Thyroid gland (tissue), 4 donors: ENCODE results near the gene CCL8. TPM values are rescaled to one million over a fixed set of nuclear protein-coding genes. Genes with fewer than 3 reads are reported as not detected.
"Not testable (repeated sequence)": the region's sequence is repeated elsewhere in the genome, so short reads cannot be mapped to it uniquely, and the experiment has no call there.

ENCODE experiments used
- DNase-seq, 2 donors: peaks; one replicate each; pipeline ENCODE4 v3.0.0-alpha.2; 2019
- H3K27ac ChIP-seq, 3 donors: fragments of 200-600 bp; sonication (generic); 1 replicate in 2 of 3; 2 replicates in 1 of 3; pipeline ENCODE4 v1.5.1; 2016 to 2019; ENCODE audit warnings: mild to moderate bottlenecking in 1 of 3, moderate library complexity in 1 of 3
- H3K27me3 ChIP-seq: fragments of 200-600 bp; sonication (generic); one replicate; pipeline ENCODE4 v1.5.1; 2019
- H3K36me3 ChIP-seq, 2 donors: fragments of 200-600 bp; sonication (generic); one replicate each; pipeline ENCODE4 v1.5.1; 2016 to 2019
- H3K4me1 ChIP-seq, 2 donors: fragments of 200-600 bp; sonication (generic); one replicate each; pipeline ENCODE4 v1.5.1; 2017 to 2019
- H3K4me3 ChIP-seq, 3 donors: fragments of 200-600 bp; sonication (generic); replicated peaks in 1 of 3; 1 replicate in 2 of 3; 2 replicates in 1 of 3; pipeline ENCODE4 v1.5.1; 2016; ENCODE audit warnings: mild to moderate bottlenecking in 1 of 3
- H3K9me3 ChIP-seq: fragments of 200-600 bp; sonication (generic); one replicate; pipeline ENCODE4 v1.5.1; 2017
- POLR2A ChIP-seq, 2 donors: fragments of 450-650 bp; IDR thresholded peaks; one replicate each; pipeline ENCODE4 v1.6.1; 2017; ENCODE audit warnings: antibody characterized with exemption in 2 of 2, mild to moderate bottlenecking in 2 of 2, moderate library complexity in 1 of 2
- WGBS, 2 donors: methylation state at CpG; one replicate each; pipeline ENCODE4 v1.1.5; 2017; 5-methylcytosine and 5-hydroxymethylcytosine counted together
- intact Hi-C: fragments of 100-400 bp; cut with DNase I; formaldehyde crosslinking; loops from one replicate; pipeline ENCODE4 v1.15.1; 2023
- total RNA-seq, 4 donors: library from RNA; depleted of rRNA; stranded (reverse); fragments of >200 nt; gene quantifications; one replicate each; pipeline ENCODE4 v1.2.3, GENCODE V29; 2016
- TF ChIP-seq, protein P1 (sequence below), 6 experiments: fragments of 200-600 bp in 3 of 6; fragments of 450-650 bp in 3 of 6; sonication (generic) in 3 of 6; IDR thresholded peaks; one replicate each; pipeline ENCODE4 v1.5.1; 2016 to 2019; ENCODE audit warnings: antibody characterized with exemption in 6 of 6, mild to moderate bottlenecking in 2 of 6, inconsistent platforms in 1 of 6, moderate library complexity in 1 of 6

CCL8 gene
- total RNA-seq, 4 donors from 2014 or later = not detected

GRCh38 chr17:34318474-34318873 is 761 bp upstream of the CCL8 start:
- intact Hi-C loops = no loop called here
- no peaks in the 10 kb centered on the region for H3K36me3 ChIP-seq
- peaks cover 0 to 6% of the 10 kb centered on the region in 2 donors for H3K4me1 ChIP-seq
- no peaks in the 10 kb centered on the region for H3K27me3 ChIP-seq
- WGBS, 2 donors = 81 to 86% methylated on average over 3 of the region's 3 CpGs
- no peak overlapping the region for H3K27ac ChIP-seq
- DNase-seq = no peak
- TF ChIP-seq POLR2A (IDR thresholded peaks at IDR 0.05) = no peak
- TF ChIP-seq, protein P1, sequence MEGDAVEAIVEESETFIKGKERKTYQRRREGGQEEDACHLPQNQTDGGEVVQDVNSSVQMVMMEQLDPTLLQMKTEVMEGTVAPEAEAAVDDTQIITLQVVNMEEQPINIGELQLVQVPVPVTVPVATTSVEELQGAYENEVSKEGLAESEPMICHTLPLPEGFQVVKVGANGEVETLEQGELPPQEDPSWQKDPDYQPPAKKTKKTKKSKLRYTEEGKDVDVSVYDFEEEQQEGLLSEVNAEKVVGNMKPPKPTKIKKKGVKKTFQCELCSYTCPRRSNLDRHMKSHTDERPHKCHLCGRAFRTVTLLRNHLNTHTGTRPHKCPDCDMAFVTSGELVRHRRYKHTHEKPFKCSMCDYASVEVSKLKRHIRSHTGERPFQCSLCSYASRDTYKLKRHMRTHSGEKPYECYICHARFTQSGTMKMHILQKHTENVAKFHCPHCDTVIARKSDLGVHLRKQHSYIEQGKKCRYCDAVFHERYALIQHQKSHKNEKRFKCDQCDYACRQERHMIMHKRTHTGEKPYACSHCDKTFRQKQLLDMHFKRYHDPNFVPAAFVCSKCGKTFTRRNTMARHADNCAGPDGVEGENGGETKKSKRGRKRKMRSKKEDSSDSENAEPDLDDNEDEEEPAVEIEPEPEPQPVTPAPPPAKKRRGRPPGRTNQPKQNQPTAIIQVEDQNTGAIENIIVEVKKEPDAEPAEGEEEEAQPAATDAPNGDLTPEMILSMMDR (IDR thresholded peaks at IDR 0.05) = no peak
- no peak overlapping the region for H3K4me3 ChIP-seq
- H3K9me3 ChIP-seq = no peaks in the 10 kb centered on the region

- TF ChIP-seq POLR2A (IDR thresholded peaks at IDR 0.05) = no peak
- TF ChIP-seq, protein P1 (IDR thresholded peaks at IDR 0.05) = no peak
- Histone ChIP-seq H3K4me1 (no peaks in the 10 kb centered on the region), H3K27me3 (no peaks in the 10 kb centered on the region), H3K4me3 (no peak overlapping the region), H3K9me3 (no peaks in the 10 kb centered on the region), H3K27ac (no peak overlapping the region), H3K36me3 (no peaks in the 10 kb centered on the region)
- intact Hi-C loops = no loop called here
- no peak for DNase-seq
Observed at GRCh38 chr17:34321964-34322363, 2.7 kb downstream of the CCL8 start.

DNA sequence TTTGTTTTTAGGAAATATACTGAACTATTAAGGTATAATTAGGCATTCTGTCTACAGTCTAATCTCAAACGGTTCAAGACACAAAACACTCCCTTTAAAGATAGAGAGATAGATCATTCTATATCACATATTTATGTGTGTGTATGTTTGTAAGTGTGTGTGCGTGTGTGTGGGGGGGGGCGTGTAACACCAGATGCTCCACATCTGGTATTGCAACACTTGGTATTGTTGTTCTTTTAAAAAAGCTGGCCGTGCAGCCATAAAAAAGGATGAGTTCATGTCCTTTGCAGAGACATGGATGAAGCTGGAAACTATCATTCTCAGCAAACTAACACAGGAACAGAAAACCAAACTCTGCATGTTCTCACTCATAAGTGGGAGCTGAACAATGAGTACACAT is 8.3 kb downstream of the CCL8 start:
- H3K36me3 ChIP-seq, intact Hi-C loops, H3K9me3 ChIP-seq, H3K4me3 ChIP-seq, DNase-seq, H3K27ac ChIP-seq, H3K4me1 ChIP-seq, H3K27me3 ChIP-seq: not testable (repeated sequence)
- 66 to 77% methylated on average over 4 of the region's 4 CpGs for WGBS, 2 donors

GRCh38 chr17:34337701-34338100 is 18.5 kb downstream of the CCL8 start:
- no peaks in the 10 kb centered on the region for H3K36me3 ChIP-seq
- 73 to 82% methylated on average over 1 of the region's 1 CpG for WGBS, 2 donors
- TF ChIP-seq, protein P1 (IDR thresholded peaks at IDR 0.05) = no peak
- TF ChIP-seq POLR2A (IDR thresholded peaks at IDR 0.05) = no peak
- intact Hi-C loops = no loop called here
- H3K9me3 ChIP-seq = no peaks in the 10 kb centered on the region
- no peaks in the 10 kb centered on the region for H3K4me1 ChIP-seq
- no peak overlapping the region for H3K4me3 ChIP-seq
- no peak overlapping the region for H3K27ac ChIP-seq
- no peaks in the 10 kb centered on the region for H3K27me3 ChIP-seq
- DNase-seq = no peak

DNA sequence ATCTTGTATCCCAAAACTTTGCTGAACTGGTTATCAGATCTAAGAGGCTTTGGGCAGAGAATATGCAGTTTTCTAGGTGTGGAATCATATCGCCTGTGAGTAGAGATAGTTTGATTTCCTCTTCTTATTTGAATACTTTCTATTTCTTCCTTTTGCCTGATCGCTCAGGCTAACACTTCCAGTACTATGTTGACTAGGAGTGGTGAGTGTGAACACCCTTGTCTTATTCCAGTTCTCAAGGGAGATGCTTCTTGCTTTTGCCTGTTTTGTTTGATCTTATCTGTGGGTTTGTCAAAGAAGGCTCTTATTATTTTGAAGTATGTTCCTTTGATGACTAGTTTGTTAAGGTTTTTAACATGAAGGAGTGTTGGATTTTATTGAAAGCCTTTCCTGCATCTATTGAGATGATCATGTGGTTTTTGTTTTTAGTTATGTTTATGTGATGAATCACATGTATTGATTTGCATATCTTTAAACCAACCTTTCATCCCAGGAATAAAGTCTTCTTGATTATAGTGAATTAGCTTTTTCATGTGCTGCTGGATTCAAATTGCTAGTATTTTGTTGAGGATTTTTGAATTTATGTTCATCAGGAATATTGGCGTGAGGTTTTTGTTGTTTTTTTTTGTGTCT is 20.0 kb downstream of the CCL8 start:
- Histone ChIP-seq H3K27me3 (no peaks in the 10 kb centered on the region), H3K4me1 (no peaks in the 10 kb centered on the region), H3K36me3 (no peaks in the 10 kb centered on the region), H3K9me3 (no peaks in the 10 kb centered on the region), H3K4me3 (no peak overlapping the region), H3K27ac (no peak overlapping the region)
- 86 to 91% methylated on average over 3 of the region's 3 CpGs for WGBS, 2 donors
- no peak for TF ChIP-seq POLR2A (IDR thresholded peaks at IDR 0.05)
- TF ChIP-seq, protein P1 (IDR thresholded peaks at IDR 0.05) = no peak
- intact Hi-C loops = no loop called here
- no peak for DNase-seq

- no peaks in the 10 kb centered on the region for H3K36me3 ChIP-seq
- H3K27ac ChIP-seq = no peak overlapping the region
- TF ChIP-seq, protein P1 (IDR thresholded peaks at IDR 0.05) = no peak
- TF ChIP-seq POLR2A (IDR thresholded peaks at IDR 0.05) = no peak
- no peaks in the 10 kb centered on the region for H3K27me3 ChIP-seq
- H3K4me3 ChIP-seq = no peak overlapping the region
- intact Hi-C loops = no loop called here
- no peak for DNase-seq
- H3K9me3 ChIP-seq = no peaks in the 10 kb centered on the region
- WGBS, 2 donors = 97 to 99% methylated on average over 2 of the region's 2 CpGs
- H3K4me1 ChIP-seq = no peaks in the 10 kb centered on the region
Observed at GRCh38 chr17:34341916-34342315, 22.7 kb downstream of the CCL8 start.
